ENCODE results near the gene FAM219A.

FAM219A gene

GRCh38 chr9:34490360-34490759 is 32.0 kb upstream of the FAM219A start:
- peaks cover 3% of the 10 kb centered on the region; the same call in 1 of the 2 replicates for H3K27me3 ChIP-seq (ENCODE audit: insufficient read depth, low read length)
- no peak overlapping the region for H3K27ac ChIP-seq (ENCODE audit: low read depth, low read length, poor library complexity, severe bottlenecking)
- no peaks in the 10 kb centered on the region for H4K20me1 ChIP-seq (ENCODE audit: insufficient read depth, low read length)
- no peak overlapping the region for H3K4me3 ChIP-seq (ENCODE audit: low read depth, low read length, poor library complexity, severe bottlenecking)
- no peak overlapping the region for H3K4me2 ChIP-seq (ENCODE audit: low read length)
- no peaks in the 10 kb centered on the region for H3K36me3 ChIP-seq (ENCODE audit: insufficient read depth, low read length)
- no peaks in the 10 kb centered on the region for H3F3A ChIP-seq (ENCODE audit: insufficient read depth, low read length)
- H3K9me3 ChIP-seq (ENCODE audit: low read length) = no peaks in the 10 kb centered on the region
- H3K4me1 ChIP-seq (ENCODE audit: insufficient read depth, low read length, severe bottlenecking) = no peaks in the 10 kb centered on the region
- no peaks in the 10 kb centered on the region for H3K79me2 ChIP-seq (ENCODE audit: insufficient read depth, low read length)
- no peak overlapping the region for H3K9ac ChIP-seq (ENCODE audit: low read length)
- TF ChIP-seq EZH2 (IDR thresholded peaks at IDR 0.05; ENCODE audit: borderline replicate concordance, low read length) (no peak), CTCF (IDR thresholded peaks at IDR 0.05; ENCODE audit: low read length) (no peak)
- H2AFZ ChIP-seq (ENCODE audit: low read length) = no peak overlapping the region
- H3K9me2 ChIP-seq (ENCODE audit: low read depth, low read length) = no peaks in the 10 kb centered on the region

DNA sequence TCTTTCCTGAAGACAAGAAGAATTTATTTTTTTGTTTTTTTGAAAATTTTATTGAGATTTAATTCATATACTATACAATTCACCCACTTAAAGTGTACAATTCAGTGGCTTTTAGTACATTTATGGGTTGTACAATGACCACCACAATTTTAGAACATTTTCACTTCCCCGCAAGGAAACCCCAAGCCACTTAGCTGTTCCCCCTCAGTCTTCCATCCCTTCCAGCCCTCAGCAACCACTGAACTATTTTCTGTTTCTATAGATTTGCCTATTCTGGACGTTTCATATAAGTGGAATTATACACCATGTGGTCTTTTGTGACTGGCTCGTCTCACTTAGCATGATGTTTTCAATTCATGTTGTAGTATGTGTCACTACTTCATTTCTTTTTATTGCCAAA is 28.2 kb upstream of the FAM219A start:
- H3K27ac ChIP-seq (ENCODE audit: low read depth, low read length, poor library complexity, severe bottlenecking) = no peak overlapping the region
- H3K4me2 ChIP-seq (ENCODE audit: low read length) = no peak overlapping the region
- TF ChIP-seq EZH2 (IDR thresholded peaks at IDR 0.05; ENCODE audit: borderline replicate concordance, low read length) = no peak
- TF ChIP-seq CTCF (IDR thresholded peaks at IDR 0.05; ENCODE audit: low read length) = no peak
- H3K9me2 ChIP-seq (ENCODE audit: low read depth, low read length) = no peaks in the 10 kb centered on the region
- no peaks in the 10 kb centered on the region for H3K4me1 ChIP-seq (ENCODE audit: insufficient read depth, low read length, severe bottlenecking)
- H3K36me3 ChIP-seq (ENCODE audit: insufficient read depth, low read length) = no peaks in the 10 kb centered on the region
- H2AFZ ChIP-seq (ENCODE audit: low read length) = no peak overlapping the region
- no peaks in the 10 kb centered on the region for H3K9me3 ChIP-seq (ENCODE audit: low read length)
- H3F3A ChIP-seq (ENCODE audit: insufficient read depth, low read length) = no peaks in the 10 kb centered on the region
- no peaks in the 10 kb centered on the region for H3K79me2 ChIP-seq (ENCODE audit: insufficient read depth, low read length)
- H4K20me1 ChIP-seq (ENCODE audit: insufficient read depth, low read length) = no peaks in the 10 kb centered on the region
- H3K4me3 ChIP-seq (ENCODE audit: low read depth, low read length, poor library complexity, severe bottlenecking) = no peak overlapping the region
- peaks cover 3% of the 10 kb centered on the region; the same call in 1 of the 2 replicates for H3K27me3 ChIP-seq (ENCODE audit: insufficient read depth, low read length)
- H3K9ac ChIP-seq (ENCODE audit: low read length) = no peak overlapping the region

- Histone ChIP-seq H3K4me1 (ENCODE audit: insufficient read depth, low read length, severe bottlenecking) (no peaks in the 10 kb centered on the region), H3K27ac (ENCODE audit: low read depth, low read length, poor library complexity, severe bottlenecking) (no peak overlapping the region)
Measured at GRCh38 chr9:34485822-34486221, 27.5 kb upstream of the FAM219A start.

More at GRCh38 chr9:34485822-34486221, 27.5 kb upstream of the FAM219A start:
- Histone ChIP-seq H3K9ac (ENCODE audit: low read length) (no peak overlapping the region), H3K36me3 (ENCODE audit: insufficient read depth, low read length) (no peaks in the 10 kb centered on the region), H3F3A (ENCODE audit: insufficient read depth, low read length) (no peaks in the 10 kb centered on the region), H3K4me3 (ENCODE audit: low read depth, low read length, poor library complexity, severe bottlenecking) (no peak overlapping the region), H3K27me3 (ENCODE audit: insufficient read depth, low read length) (peaks cover 3% of the 10 kb centered on the region; the same call in 1 of the 2 replicates), H3K79me2 (ENCODE audit: insufficient read depth, low read length) (no peaks in the 10 kb centered on the region), H4K20me1 (ENCODE audit: insufficient read depth, low read length) (no peaks in the 10 kb centered on the region), H3K4me2 (ENCODE audit: low read length) (no peak overlapping the region), H3K9me3 (ENCODE audit: low read length) (no peaks in the 10 kb centered on the region), H2AFZ (ENCODE audit: low read length) (no peak overlapping the region), H3K9me2 (ENCODE audit: low read depth, low read length) (no peaks in the 10 kb centered on the region)
- no peak for TF ChIP-seq EZH2 (IDR thresholded peaks at IDR 0.05; ENCODE audit: borderline replicate concordance, low read length)
- TF ChIP-seq CTCF (IDR thresholded peaks at IDR 0.05; ENCODE audit: low read length) = no peak

All from OCI-LY1 (cell line).